Measurements from ENCODE around the gene MYD88.

Gene MYD88

GRCh38 chr3:38168151-38169026, 29.9 kb downstream of the MYD88 start:
- no peak for DNase-seq

GRCh38 chr3:38169027-38169317, 30.5 kb downstream of the MYD88 start:
- no peak for DNase-seq

- DNase-seq: no peak
These were observed 32.3 kb downstream of the MYD88 start for GRCh38 chr3:38170722-38171121.

GRCh38 chr3:38171622-38172021, 33.2 kb downstream of the MYD88 start:
- DNase-seq: no peak

GRCh38 chr3:38173834-38174418, 35.5 kb downstream of the MYD88 start:
- no peak for DNase-seq

GRCh38 chr3:38177181-38177580, 38.7 kb downstream of the MYD88 start:
- DNase-seq: no peak

GRCh38 chr3:38186781-38187180, 48.3 kb downstream of the MYD88 start:
- no peak for DNase-seq

- no peak for DNase-seq
These were observed 52.0 kb downstream of the MYD88 start for GRCh38 chr3:38190481-38190881.

Data from activated naive CD4-positive, alpha-beta T cell (primary cell).